GM23338 (cell line): ENCODE results near the gene PTK6. TPM values are rescaled to one million over a fixed set of nuclear protein-coding genes. Genes with fewer than 3 reads are reported as not detected.

ENCODE experiments used
- ATAC-seq: fragments of 200-7000 bp; cut with Tn5 transposase; 3 replicates; pipeline ENCODE4 v1.9.1; 2020
- DNase-seq: peaks from one replicate; pipeline ENCODE4 v3.0.0-alpha.2; 2015; ENCODE audit warnings: low spot score
- H2AFZ ChIP-seq: fragments of 200-600 bp; sonication (generic); 2 replicates; pipeline ENCODE4 v1.8.0; 2016; ENCODE audit warnings: antibody characterized with exemption, mild to moderate bottlenecking, moderate library complexity
- H3F3A ChIP-seq: fragments of 200-600 bp; sonication (generic); replicated peaks from 2 replicates; pipeline ENCODE4 v1.8.0; 2017; ENCODE audit warnings: antibody characterized with exemption, mixed run types, low read depth
- H3K27ac ChIP-seq: fragments of 200-600 bp; sonication (generic); 2 replicates; pipeline ENCODE4 v1.6.1; 2016; ENCODE audit warnings: low read depth
- H3K27me3 ChIP-seq: fragments of 200-600 bp; sonication (generic); 2 replicates; pipeline ENCODE4 v1.8.0; 2016; ENCODE audit warnings: mild to moderate bottlenecking, mixed run types, moderate library complexity; ENCODE audit not compliant: insufficient read depth
- H3K36me3 ChIP-seq: fragments of 200-600 bp; sonication (generic); 2 replicates; pipeline ENCODE4 v1.8.0; 2016; ENCODE audit warnings: mild to moderate bottlenecking; ENCODE audit not compliant: insufficient read depth
- H3K4me1 ChIP-seq: fragments of 200-600 bp; sonication (generic); 2 replicates; pipeline ENCODE4 v1.8.0; 2016; ENCODE audit warnings: mild to moderate bottlenecking, moderate library complexity; ENCODE audit not compliant: insufficient read depth
- H3K4me2 ChIP-seq: fragments of 200-600 bp; sonication (generic); 2 replicates; pipeline ENCODE4 v1.7.1; 2017; ENCODE audit warnings: mixed run types
- H3K4me3 ChIP-seq: fragments of 200-600 bp; sonication (generic); 2 replicates; pipeline ENCODE4 v1.6.1; 2016; ENCODE audit warnings: mixed run types
- H3K79me2 ChIP-seq: fragments of 200-600 bp; sonication (generic); replicated peaks from 2 replicates; pipeline ENCODE4 v1.8.0; 2017; ENCODE audit warnings: mild to moderate bottlenecking; ENCODE audit not compliant: insufficient read depth
- H3K9me2 ChIP-seq: fragments of 200-600 bp; sonication (generic); 2 replicates; pipeline ENCODE4 v1.8.0; 2017; ENCODE audit not compliant: insufficient read depth
- H4K20me1 ChIP-seq: fragments of 200-600 bp; sonication (generic); replicated peaks from 2 replicates; pipeline ENCODE4 v1.8.0; 2017; ENCODE audit warnings: mild to moderate bottlenecking; ENCODE audit not compliant: insufficient read depth
- H3K27ac Mint-ChIP-seq: 2 replicates; pipeline ENCODE4 v1.8.0; 2020; ENCODE audit warnings: inconsistent platforms, mild to moderate bottlenecking, moderate library complexity, mixed read lengths
- H3K27me3 Mint-ChIP-seq: 3 replicates; pipeline ENCODE4 v1.8.0; 2022; ENCODE audit warnings: low read depth, mild to moderate bottlenecking, moderate library complexity, mixed read lengths, inconsistent platforms; ENCODE audit not compliant: insufficient read depth, poor library complexity
- H3K36me3 Mint-ChIP-seq: 3 replicates; pipeline ENCODE4 v1.8.0; 2021; ENCODE audit warnings: low read depth, mild to moderate bottlenecking, inconsistent platforms, moderate library complexity, mixed read lengths
- H3K4me1 Mint-ChIP-seq: 3 replicates; pipeline ENCODE4 v1.8.0; 2020; ENCODE audit warnings: mild to moderate bottlenecking, inconsistent platforms, mixed read lengths
- H3K4me3 Mint-ChIP-seq: 3 replicates; pipeline ENCODE4 v1.8.0; 2021; ENCODE audit warnings: moderate library complexity, mild to moderate bottlenecking, inconsistent platforms, mixed read lengths
- H3K9me3 Mint-ChIP-seq: 3 replicates; pipeline ENCODE4 v1.8.0; 2020; ENCODE audit warnings: moderate library complexity, mild to moderate bottlenecking, inconsistent platforms, mixed read lengths
- CREB1 ChIP-seq: fragments of 250-450 bp; sonication (Bioruptor Pico); IDR thresholded peaks from 2 replicates; pipeline ENCODE4 v1.5.0; 2020; ENCODE audit warnings: low read depth, mild to moderate bottlenecking, moderate library complexity
- EZH2 ChIP-seq: fragments of 200-600 bp; sonication (generic); IDR thresholded peaks from one replicate; pipeline ENCODE4 v1.8.0; 2017; ENCODE audit warnings: antibody characterized with exemption, mild to moderate bottlenecking, low read depth; ENCODE audit not compliant: unreplicated experiment
- EZH2phosphoT487 ChIP-seq: fragments of 200-600 bp; sonication (generic); IDR thresholded peaks from one replicate; pipeline ENCODE4 v1.8.1; 2018; ENCODE audit warnings: antibody characterized with exemption; ENCODE audit not compliant: unreplicated experiment
- JUNB ChIP-seq: IDR thresholded peaks from one replicate; pipeline ENCODE4 v1.6.1; 2016; ENCODE audit warnings: antibody characterized with exemption; ENCODE audit not compliant: unreplicated experiment
- NANOG ChIP-seq: IDR thresholded peaks from 2 replicates; pipeline ENCODE4 v1.6.1; 2016; ENCODE audit warnings: antibody characterized with exemption, borderline replicate concordance
- ZNF114 ChIP-seq: fragments of 250-450 bp; sonication (Bioruptor Pico); IDR thresholded peaks from 2 replicates; pipeline ENCODE4 v1.5.0; 2020; ENCODE audit warnings: mild to moderate bottlenecking, moderate library complexity
- ZNF331 ChIP-seq: fragments of 250-450 bp; sonication (Bioruptor Pico); IDR thresholded peaks from 2 replicates; pipeline ENCODE4 v1.5.0; 2020; ENCODE audit warnings: low read depth, mild to moderate bottlenecking, moderate library complexity
- polyA plus RNA-seq: library from polyadenylated mRNA; unstranded; fragments of >200 nt; fragmentation: Nextera tagmentation; extraction: Ambion mirVana; gene quantifications from 2 replicates; pipeline ENCODE4 v1.2.1, GENCODE V29; 2016
- total RNA-seq: library from RNA; depleted of rRNA; stranded (reverse); fragments of >200 nt; shearing (Covaris generic); gene quantifications from 2 replicates; pipeline ENCODE4 v1.2.3, GENCODE V29; 2014
- TF ChIP-seq, protein P1 (sequence below), 2 experiments: fragments of 200-600 bp in 1 of 2; sonication (generic) in 1 of 2; conservative IDR thresholded peaks; 2 replicates each; pipeline versions ENCODE4 v1.5.1 to v1.6.1; 2016 to 2017; ENCODE audit warnings: antibody characterized with exemption in 2 of 2, low read depth in 2 of 2, mild to moderate bottlenecking in 2 of 2, moderate library complexity in 1 of 2
- TF ChIP-seq, protein P2 (sequence below): fragments of 250-450 bp; sonication (Bioruptor Pico); IDR thresholded peaks from 2 replicates; pipeline ENCODE4 v1.5.0; 2020; ENCODE audit warnings: mild to moderate bottlenecking, moderate library complexity
- TF ChIP-seq, protein P3 (sequence below): IDR thresholded peaks from 2 replicates; pipeline ENCODE4 v1.6.1; 2016; ENCODE audit warnings: antibody characterized with exemption

Gene PTK6
- total and polyA plus RNA-seq, 2 experiments from 2014 or later = 0.28 TPM; not detected in 1

DNA sequence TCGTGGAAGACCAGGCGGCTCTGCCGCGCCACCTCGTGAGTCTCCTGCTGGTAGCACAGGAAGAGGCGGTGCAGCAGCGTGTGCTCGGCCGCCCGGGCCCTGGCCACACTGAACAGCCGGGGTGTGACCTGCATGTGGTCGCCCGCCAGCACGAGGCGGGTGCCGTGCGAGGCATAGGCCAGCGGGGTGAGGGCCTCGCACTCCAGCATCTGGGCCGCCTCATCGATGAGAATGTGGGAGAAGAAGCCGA, 29.9 kb upstream of the PTK6 start:
- Mint-ChIP-seq H3K4me1 (no peaks in the 10 kb centered on the region), H3K27ac (no peak overlapping the region), H3K9me3 (no peaks in the 10 kb centered on the region), H3K36me3 (no peaks in the 10 kb centered on the region), H3K4me3 (no peak overlapping the region), H3K27me3 (no peaks in the 10 kb centered on the region)
- Histone ChIP-seq H4K20me1 (no peaks in the 10 kb centered on the region), H3K36me3 (no peaks in the 10 kb centered on the region), H3K27ac (no peak overlapping the region), H3K4me2 (no peak overlapping the region), H3K79me2 (no peaks in the 10 kb centered on the region), H3K27me3 (no peaks in the 10 kb centered on the region), H2AFZ (no peak overlapping the region), H3K4me1 (no peaks in the 10 kb centered on the region), H3F3A (no peaks in the 10 kb centered on the region), H3K9me2 (no peaks in the 10 kb centered on the region), H3K4me3 (no peak overlapping the region)
- no peak for ATAC-seq
- TF ChIP-seq, protein P1, sequence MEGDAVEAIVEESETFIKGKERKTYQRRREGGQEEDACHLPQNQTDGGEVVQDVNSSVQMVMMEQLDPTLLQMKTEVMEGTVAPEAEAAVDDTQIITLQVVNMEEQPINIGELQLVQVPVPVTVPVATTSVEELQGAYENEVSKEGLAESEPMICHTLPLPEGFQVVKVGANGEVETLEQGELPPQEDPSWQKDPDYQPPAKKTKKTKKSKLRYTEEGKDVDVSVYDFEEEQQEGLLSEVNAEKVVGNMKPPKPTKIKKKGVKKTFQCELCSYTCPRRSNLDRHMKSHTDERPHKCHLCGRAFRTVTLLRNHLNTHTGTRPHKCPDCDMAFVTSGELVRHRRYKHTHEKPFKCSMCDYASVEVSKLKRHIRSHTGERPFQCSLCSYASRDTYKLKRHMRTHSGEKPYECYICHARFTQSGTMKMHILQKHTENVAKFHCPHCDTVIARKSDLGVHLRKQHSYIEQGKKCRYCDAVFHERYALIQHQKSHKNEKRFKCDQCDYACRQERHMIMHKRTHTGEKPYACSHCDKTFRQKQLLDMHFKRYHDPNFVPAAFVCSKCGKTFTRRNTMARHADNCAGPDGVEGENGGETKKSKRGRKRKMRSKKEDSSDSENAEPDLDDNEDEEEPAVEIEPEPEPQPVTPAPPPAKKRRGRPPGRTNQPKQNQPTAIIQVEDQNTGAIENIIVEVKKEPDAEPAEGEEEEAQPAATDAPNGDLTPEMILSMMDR (conservative IDR thresholded peaks at IDR 0.05; ENCODE audit: low read depth in 2 of 2) = no peak
- TF ChIP-seq CREB1 (CRISPR knock-in tag) = no peak
- TF ChIP-seq EZH2 = no peak
- TF ChIP-seq NANOG = no peak
- no peak for DNase-seq

GRCh38 chr20:63566395-63567135, 29.4 kb upstream of the PTK6 start:
- no peak for ATAC-seq
- Histone ChIP-seq H3K4me1 (no peaks in the 10 kb centered on the region), H3K4me2 (no peak overlapping the region), H3K36me3 (no peaks in the 10 kb centered on the region), H3K4me3 (no peak overlapping the region), H3K9me2 (no peaks in the 10 kb centered on the region), H3K79me2 (no peaks in the 10 kb centered on the region), H4K20me1 (no peaks in the 10 kb centered on the region), H3K27ac (no peak overlapping the region), H3F3A (no peaks in the 10 kb centered on the region), H2AFZ (no peak overlapping the region), H3K27me3 (no peaks in the 10 kb centered on the region)
- no peak for DNase-seq
- Mint-ChIP-seq H3K36me3 (no peaks in the 10 kb centered on the region), H3K27ac (no peak overlapping the region), H3K4me3 (no peak overlapping the region), H3K9me3 (no peaks in the 10 kb centered on the region), H3K27me3 (no peaks in the 10 kb centered on the region), H3K4me1 (no peaks in the 10 kb centered on the region)
- TF ChIP-seq JUNB (no peak), ZNF331 (no peak), ZNF114 (no peak), EZH2phosphoT487 (no peak), NANOG (no peak)
- TF ChIP-seq, protein P2, sequence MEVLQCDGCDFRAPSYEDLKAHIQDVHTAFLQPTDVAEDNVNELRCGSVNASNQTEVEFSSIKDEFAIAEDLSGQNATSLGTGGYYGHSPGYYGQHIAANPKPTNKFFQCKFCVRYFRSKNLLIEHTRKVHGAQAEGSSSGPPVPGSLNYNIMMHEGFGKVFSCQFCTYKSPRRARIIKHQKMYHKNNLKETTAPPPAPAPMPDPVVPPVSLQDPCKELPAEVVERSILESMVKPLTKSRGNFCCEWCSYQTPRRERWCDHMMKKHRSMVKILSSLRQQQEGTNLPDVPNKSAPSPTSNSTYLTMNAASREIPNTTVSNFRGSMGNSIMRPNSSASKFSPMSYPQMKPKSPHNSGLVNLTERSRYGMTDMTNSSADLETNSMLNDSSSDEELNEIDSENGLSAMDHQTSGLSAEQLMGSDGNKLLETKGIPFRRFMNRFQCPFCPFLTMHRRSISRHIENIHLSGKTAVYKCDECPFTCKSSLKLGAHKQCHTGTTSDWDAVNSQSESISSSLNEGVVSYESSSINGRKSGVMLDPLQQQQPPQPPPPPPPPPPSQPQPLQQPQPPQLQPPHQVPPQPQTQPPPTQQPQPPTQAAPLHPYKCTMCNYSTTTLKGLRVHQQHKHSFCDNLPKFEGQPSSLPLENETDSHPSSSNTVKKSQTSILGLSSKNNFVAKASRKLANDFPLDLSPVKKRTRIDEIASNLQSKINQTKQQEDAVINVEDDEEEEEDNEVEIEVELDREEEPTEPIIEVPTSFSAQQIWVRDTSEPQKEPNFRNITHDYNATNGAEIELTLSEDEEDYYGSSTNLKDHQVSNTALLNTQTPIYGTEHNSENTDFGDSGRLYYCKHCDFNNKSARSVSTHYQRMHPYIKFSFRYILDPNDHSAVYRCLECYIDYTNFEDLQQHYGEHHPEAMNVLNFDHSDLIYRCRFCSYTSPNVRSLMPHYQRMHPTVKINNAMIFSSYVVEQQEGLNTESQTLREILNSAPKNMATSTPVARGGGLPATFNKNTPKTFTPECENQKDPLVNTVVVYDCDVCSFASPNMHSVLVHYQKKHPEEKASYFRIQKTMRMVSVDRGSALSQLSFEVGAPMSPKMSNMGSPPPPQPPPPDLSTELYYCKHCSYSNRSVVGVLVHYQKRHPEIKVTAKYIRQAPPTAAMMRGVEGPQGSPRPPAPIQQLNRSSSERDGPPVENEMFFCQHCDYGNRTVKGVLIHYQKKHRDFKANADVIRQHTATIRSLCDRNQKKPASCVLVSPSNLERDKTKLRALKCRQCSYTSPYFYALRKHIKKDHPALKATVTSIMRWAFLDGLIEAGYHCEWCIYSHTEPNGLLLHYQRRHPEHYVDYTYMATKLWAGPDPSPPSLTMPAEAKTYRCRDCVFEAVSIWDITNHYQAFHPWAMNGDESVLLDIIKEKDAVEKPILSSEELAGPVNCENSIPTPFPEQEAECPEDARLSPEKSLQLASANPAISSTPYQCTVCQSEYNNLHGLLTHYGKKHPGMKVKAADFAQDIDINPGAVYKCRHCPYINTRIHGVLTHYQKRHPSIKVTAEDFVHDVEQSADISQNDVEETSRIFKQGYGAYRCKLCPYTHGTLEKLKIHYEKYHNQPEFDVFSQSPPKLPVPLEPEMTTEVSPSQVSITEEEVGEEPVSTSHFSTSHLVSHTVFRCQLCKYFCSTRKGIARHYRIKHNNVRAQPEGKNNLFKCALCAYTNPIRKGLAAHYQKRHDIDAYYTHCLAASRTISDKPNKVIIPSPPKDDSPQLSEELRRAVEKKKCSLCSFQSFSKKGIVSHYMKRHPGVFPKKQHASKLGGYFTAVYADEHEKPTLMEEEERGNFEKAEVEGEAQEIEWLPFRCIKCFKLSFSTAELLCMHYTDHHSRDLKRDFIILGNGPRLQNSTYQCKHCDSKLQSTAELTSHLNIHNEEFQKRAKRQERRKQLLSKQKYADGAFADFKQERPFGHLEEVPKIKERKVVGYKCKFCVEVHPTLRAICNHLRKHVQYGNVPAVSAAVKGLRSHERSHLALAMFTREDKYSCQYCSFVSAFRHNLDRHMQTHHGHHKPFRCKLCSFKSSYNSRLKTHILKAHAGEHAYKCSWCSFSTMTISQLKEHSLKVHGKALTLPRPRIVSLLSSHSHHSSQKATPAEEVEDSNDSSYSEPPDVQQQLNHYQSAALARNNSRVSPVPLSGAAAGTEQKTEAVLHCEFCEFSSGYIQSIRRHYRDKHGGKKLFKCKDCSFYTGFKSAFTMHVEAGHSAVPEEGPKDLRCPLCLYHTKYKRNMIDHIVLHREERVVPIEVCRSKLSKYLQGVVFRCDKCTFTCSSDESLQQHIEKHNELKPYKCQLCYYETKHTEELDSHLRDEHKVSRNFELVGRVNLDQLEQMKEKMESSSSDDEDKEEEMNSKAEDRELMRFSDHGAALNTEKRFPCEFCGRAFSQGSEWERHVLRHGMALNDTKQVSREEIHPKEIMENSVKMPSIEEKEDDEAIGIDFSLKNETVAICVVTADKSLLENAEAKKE = no peak
- TF ChIP-seq, protein P3, sequence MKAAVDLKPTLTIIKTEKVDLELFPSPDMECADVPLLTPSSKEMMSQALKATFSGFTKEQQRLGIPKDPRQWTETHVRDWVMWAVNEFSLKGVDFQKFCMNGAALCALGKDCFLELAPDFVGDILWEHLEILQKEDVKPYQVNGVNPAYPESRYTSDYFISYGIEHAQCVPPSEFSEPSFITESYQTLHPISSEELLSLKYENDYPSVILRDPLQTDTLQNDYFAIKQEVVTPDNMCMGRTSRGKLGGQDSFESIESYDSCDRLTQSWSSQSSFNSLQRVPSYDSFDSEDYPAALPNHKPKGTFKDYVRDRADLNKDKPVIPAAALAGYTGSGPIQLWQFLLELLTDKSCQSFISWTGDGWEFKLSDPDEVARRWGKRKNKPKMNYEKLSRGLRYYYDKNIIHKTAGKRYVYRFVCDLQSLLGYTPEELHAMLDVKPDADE = no peak
- TF ChIP-seq, protein P1 (conservative IDR thresholded peaks at IDR 0.05; ENCODE audit: low read depth in 2 of 2) = no peak
